GM10248 (cell line): Measurements from ENCODE around the gene MTURN.

Experiments
- CTCF ChIA-PET: fragments of 300-600 bp; sonication (Branson Sonifier 250); formaldehyde crosslinking; extraction: SDS; loops from one replicate; lab custom pipeline; 2021; ENCODE audit warnings: antibody characterized with exemption; lab: Yijun Ruan, JAX
- POLR2A ChIA-PET: fragments of 350-650 bp; sonication (Branson Sonifier 250); formaldehyde crosslinking; extraction: SDS; loops from one replicate; lab custom pipeline; 2020; ENCODE audit warnings: antibody characterized with exemption; lab: Yijun Ruan, JAX
- DNase-seq: peaks from one replicate; pipeline ENCODE4 v3.0.0; 2012; ENCODE audit errors: extremely low spot score
- TF ChIP-seq, protein P1 (sequence below): IDR thresholded peaks from 2 replicates; pipeline ENCODE4 v1.5.1; 2012; ENCODE audit warnings: mild to moderate bottlenecking, low read depth; ENCODE audit errors: extremely low read depth, missing control alignments, control extremely low read depth

MTURN gene

GRCh38 chr7:30143748-30144251 is 9.0 kb downstream of the MTURN start:
- TF ChIP-seq, protein P1, sequence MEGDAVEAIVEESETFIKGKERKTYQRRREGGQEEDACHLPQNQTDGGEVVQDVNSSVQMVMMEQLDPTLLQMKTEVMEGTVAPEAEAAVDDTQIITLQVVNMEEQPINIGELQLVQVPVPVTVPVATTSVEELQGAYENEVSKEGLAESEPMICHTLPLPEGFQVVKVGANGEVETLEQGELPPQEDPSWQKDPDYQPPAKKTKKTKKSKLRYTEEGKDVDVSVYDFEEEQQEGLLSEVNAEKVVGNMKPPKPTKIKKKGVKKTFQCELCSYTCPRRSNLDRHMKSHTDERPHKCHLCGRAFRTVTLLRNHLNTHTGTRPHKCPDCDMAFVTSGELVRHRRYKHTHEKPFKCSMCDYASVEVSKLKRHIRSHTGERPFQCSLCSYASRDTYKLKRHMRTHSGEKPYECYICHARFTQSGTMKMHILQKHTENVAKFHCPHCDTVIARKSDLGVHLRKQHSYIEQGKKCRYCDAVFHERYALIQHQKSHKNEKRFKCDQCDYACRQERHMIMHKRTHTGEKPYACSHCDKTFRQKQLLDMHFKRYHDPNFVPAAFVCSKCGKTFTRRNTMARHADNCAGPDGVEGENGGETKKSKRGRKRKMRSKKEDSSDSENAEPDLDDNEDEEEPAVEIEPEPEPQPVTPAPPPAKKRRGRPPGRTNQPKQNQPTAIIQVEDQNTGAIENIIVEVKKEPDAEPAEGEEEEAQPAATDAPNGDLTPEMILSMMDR, result no peak
- CTCF ChIA-PET, result interaction anchor here (1.2 to 1.5 kb wide), 2 partner anchors 13 to 420 kb away, joined by 3 to 5 read pairs; no protein-coding TSS in a partner anchor
- DNase-seq, result no peak
- POLR2A ChIA-PET, result no interaction called here

- CTCF ChIA-PET, result interaction anchor here (1.5 kb wide), 1 partner anchor 12 kb away, joined by 5 read pairs; no protein-coding TSS in a partner anchor
- TF ChIP-seq, protein P1, result no peak
- POLR2A ChIA-PET, result no interaction called here
- DNase-seq, result no peak
These were observed 10.0 kb downstream of the MTURN start for GRCh38 chr7:30144657-30145306.

GRCh38 chr7:30145426-30145970 is 10.7 kb downstream of the MTURN start:
- ChIA-PET POLR2A (no interaction called here), CTCF (interaction anchor here (1.3 to 2.2 kb wide), 3 partner anchors 10 to 18 kb away, joined by 4 to 12 read pairs (median 5); partner anchors contain the start of gene MTURN)
- DNase-seq, result no peak
- TF ChIP-seq, protein P1, result no peak

DNA sequence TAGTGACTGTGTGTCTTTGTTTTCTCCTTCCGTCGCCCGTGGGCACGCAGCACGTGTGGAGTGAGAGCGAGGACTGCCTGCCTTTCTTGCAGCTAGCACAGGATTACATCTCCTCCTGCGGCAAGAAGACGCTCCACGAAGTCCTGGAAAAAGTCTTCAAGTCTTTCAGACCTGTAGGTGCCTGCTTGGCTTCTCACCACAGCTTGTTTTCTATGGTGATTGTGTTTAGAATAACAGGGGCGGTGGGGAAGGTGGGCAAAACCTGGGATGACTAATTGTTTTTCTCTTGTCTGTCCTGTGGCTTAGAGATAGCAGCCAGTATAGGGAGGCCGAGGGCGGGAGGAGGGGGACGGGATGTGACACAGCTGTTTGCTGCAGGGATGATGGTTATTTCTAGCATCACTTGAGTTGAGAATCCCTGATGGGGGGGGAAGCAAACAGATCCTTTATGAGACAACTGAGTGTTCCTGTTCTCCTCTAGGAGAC is 11.4 kb downstream of the MTURN start:
- TF ChIP-seq, protein P1, result no peak
- CTCF ChIA-PET, result interaction anchor here (1.3 to 2.2 kb wide), 4 partner anchors 8 to 18 kb away, joined by 4 to 12 read pairs (median 4); partner anchors contain the start of gene MTURN
- POLR2A ChIA-PET, result no interaction called here
- DNase-seq, result no peak

DNA sequence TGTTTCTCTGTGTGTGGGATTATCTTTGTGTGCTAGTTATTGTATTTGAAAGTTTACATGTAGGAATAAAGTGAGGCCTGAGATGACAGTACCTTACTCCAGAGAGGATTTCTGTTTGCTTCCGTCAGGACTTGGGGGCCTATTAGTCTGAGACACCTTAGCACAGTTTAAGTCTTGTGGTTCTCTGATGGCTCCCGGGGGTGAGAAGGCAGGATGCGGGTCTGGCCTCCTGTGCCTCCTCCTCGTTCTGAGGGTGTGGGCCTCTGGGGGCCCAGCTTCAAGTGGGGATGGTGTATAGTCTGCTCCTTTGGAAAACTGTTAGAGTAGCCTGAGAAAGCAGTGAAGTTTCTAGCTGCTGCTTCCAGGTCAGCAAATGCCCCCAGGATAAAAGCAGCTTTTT is 12.4 kb downstream of the MTURN start:
- ChIA-PET POLR2A (no interaction called here), CTCF (interaction anchor here (0.9 to 2.2 kb wide), 8 partner anchors 8 to 402 kb away, joined by 3 to 12 read pairs (median 4); partner anchors contain the start of gene MTURN)
- no peak for DNase-seq
- TF ChIP-seq, protein P1, result no peak

GRCh38 chr7:30147785-30148184 is 13.0 kb downstream of the MTURN start:
- TF ChIP-seq, protein P1, result no peak
- POLR2A ChIA-PET, result no interaction called here
- CTCF ChIA-PET, result interaction anchor here (0.9 to 2.2 kb wide), 5 partner anchors 10 to 402 kb away, joined by 3 to 12 read pairs (median 4); no protein-coding TSS in a partner anchor
- no peak for DNase-seq
